Hepatocyte (in vitro differentiated cells): ENCODE measurements around the gene RBMS1. TPM values are rescaled to one million over a fixed set of nuclear protein-coding genes. Genes with fewer than 3 reads are reported as not detected.

Experiments
- DNase-seq: peaks from one replicate; pipeline ENCODE4 v3.0.0-alpha.2; 2016; ENCODE audit warnings: low spot score
- H2AFZ ChIP-seq: fragments of 200-600 bp; sonication (generic); 2 replicates; pipeline ENCODE4 v1.6.0; 2016; ENCODE audit warnings: antibody characterized with exemption, mild to moderate bottlenecking
- H3K27ac ChIP-seq: fragments of 200-600 bp; sonication (generic); 2 replicates; pipeline ENCODE4 v1.5.1; 2016; ENCODE audit warnings: mild to moderate bottlenecking
- H3K27me3 ChIP-seq: fragments of 200-600 bp; sonication (generic); 2 replicates; pipeline ENCODE4 v1.6.1; 2016
- H3K36me3 ChIP-seq: fragments of 200-600 bp; sonication (generic); replicated peaks from 2 replicates; pipeline ENCODE4 v1.5.1; 2016; ENCODE audit warnings: low read depth; ENCODE audit not compliant: insufficient read depth
- H3K4me1 ChIP-seq: fragments of 200-600 bp; sonication (generic); 2 replicates; pipeline ENCODE4 v1.5.1; 2016; ENCODE audit warnings: mild to moderate bottlenecking, moderate library complexity; ENCODE audit not compliant: insufficient read depth
- H3K4me2 ChIP-seq: fragments of 200-600 bp; sonication (generic); 2 replicates; pipeline ENCODE4 v1.6.0; 2016
- H3K4me3 ChIP-seq: fragments of 200-600 bp; sonication (generic); 2 replicates; pipeline ENCODE4 v1.5.1; 2016; ENCODE audit warnings: mild to moderate bottlenecking
- H3K79me2 ChIP-seq: fragments of 200-600 bp; sonication (generic); 2 replicates; pipeline ENCODE4 v1.6.0; 2017; ENCODE audit warnings: mild to moderate bottlenecking
- H3K9me2 ChIP-seq: fragments of 200-600 bp; sonication (generic); replicated peaks from 2 replicates; pipeline ENCODE4 v1.6.0; 2017; ENCODE audit warnings: mild to moderate bottlenecking; ENCODE audit not compliant: insufficient read depth
- H3K9me3 ChIP-seq: fragments of 200-600 bp; sonication (generic); 2 replicates; pipeline ENCODE4 v1.5.1; 2016; ENCODE audit warnings: low read depth, mild to moderate bottlenecking
- H4K20me1 ChIP-seq: fragments of 200-600 bp; sonication (generic); 2 replicates; pipeline ENCODE4 v1.6.0; 2016; ENCODE audit warnings: mild to moderate bottlenecking; ENCODE audit not compliant: insufficient read depth, poor library complexity, severe bottlenecking
- CTCF ChIP-seq: fragments of 200-600 bp; sonication (generic); IDR thresholded peaks from 2 replicates; pipeline ENCODE4 v1.5.1; 2016; ENCODE audit warnings: antibody characterized with exemption, mild to moderate bottlenecking; ENCODE audit not compliant: poor library complexity
- EZH2 ChIP-seq: fragments of 200-600 bp; sonication (generic); IDR thresholded peaks from 2 replicates; pipeline ENCODE4 v1.6.1; 2016; ENCODE audit warnings: antibody characterized with exemption, mild to moderate bottlenecking, borderline replicate concordance
- EZH2phosphoT487 ChIP-seq: fragments of 200-600 bp; sonication (generic); IDR thresholded peaks from one replicate; pipeline ENCODE4 v1.6.1; 2018; ENCODE audit warnings: antibody characterized with exemption, mild to moderate bottlenecking, low read depth, moderate library complexity; ENCODE audit not compliant: unreplicated experiment, severe bottlenecking
- WGBS: methylation state at CpG from one replicate; pipeline ENCODE4 v1.1.6; 2016; ENCODE audit warnings: low lambda C conversion rate; ENCODE audit errors: missing lambda C conversion rate; 5-methylcytosine and 5-hydroxymethylcytosine counted together
- polyA plus RNA-seq: library from polyadenylated mRNA; unstranded; fragments of >200 nt; fragmentation: Nextera tagmentation; extraction: Ambion mirVana; gene quantifications from 2 replicates; pipeline ENCODE4 v1.2.1, GENCODE V29; 2016
- total RNA-seq: library from RNA; depleted of rRNA; stranded (reverse); fragments of >200 nt; gene quantifications from 2 replicates; pipeline ENCODE4 v1.2.3, GENCODE V29; 2014

Gene RBMS1
- total and polyA plus RNA-seq, 2 experiments from 2014 or later, result 87.9 to 103 TPM

- 66% methylated on average over 2 of the region's 2 CpGs for WGBS
- no peak for TF ChIP-seq EZH2phosphoT487
- no peaks in the 10 kb centered on the region for H3K9me3 ChIP-seq
- H4K20me1 ChIP-seq, result peaks cover 36% of the 10 kb centered on the region
- DNase-seq, result no peak
- H3K4me2 ChIP-seq, result no peak overlapping the region
- no peaks in the 10 kb centered on the region for H3K27me3 ChIP-seq
- H3K36me3 ChIP-seq, result no peaks in the 10 kb centered on the region
- H3K79me2 ChIP-seq, result peaks cover 91% of the 10 kb centered on the region
- H3K27ac ChIP-seq, result peak overlapping the region; percentile 35
- peaks cover 5% of the 10 kb centered on the region for H3K4me1 ChIP-seq
- no peaks in the 10 kb centered on the region for H3K9me2 ChIP-seq
- no peak overlapping the region for H3K4me3 ChIP-seq
- no peak overlapping the region for H2AFZ ChIP-seq
Observed at GRCh38 chr2:160355080-160355479, 138.5 kb downstream of the RBMS1 start.

GRCh38 chr2:160354677-160355076, 138.9 kb downstream of the RBMS1 start:
- H3K79me2 ChIP-seq, result peaks cover 91% of the 10 kb centered on the region

GRCh38 chr2:160353813-160354212, 139.8 kb downstream of the RBMS1 start:
- TF ChIP-seq EZH2phosphoT487 (no peak), CTCF (no peak), EZH2 (no peak)
- Histone ChIP-seq H3K27me3 (no peaks in the 10 kb centered on the region), H3K36me3 (no peaks in the 10 kb centered on the region), H2AFZ (no peak overlapping the region), H4K20me1 (peaks cover 30% of the 10 kb centered on the region), H3K4me2 (no peak overlapping the region), H3K4me1 (peaks cover 5% of the 10 kb centered on the region), H3K9me3 (no peaks in the 10 kb centered on the region), H3K79me2 (peaks cover 91% of the 10 kb centered on the region), H3K9me2 (no peaks in the 10 kb centered on the region), H3K4me3 (no peak overlapping the region), H3K27ac (no peak overlapping the region)
- no peak for DNase-seq
- WGBS, result 89% methylated on average over 5 of the region's 5 CpGs

More at GRCh38 chr2:160354677-160355076, 138.9 kb downstream of the RBMS1 start:
- TF ChIP-seq EZH2phosphoT487 (no peak), CTCF (no peak), EZH2 (no peak)
- H3K4me2 ChIP-seq, result no peak overlapping the region
- WGBS, result 87% methylated on average over 6 of the region's 6 CpGs
- no peaks in the 10 kb centered on the region for H3K36me3 ChIP-seq
- no peaks in the 10 kb centered on the region for H3K9me3 ChIP-seq
- H3K9me2 ChIP-seq, result no peaks in the 10 kb centered on the region
- no peaks in the 10 kb centered on the region for H3K27me3 ChIP-seq
- no peak overlapping the region for H2AFZ ChIP-seq
- H3K4me1 ChIP-seq, result peaks cover 5% of the 10 kb centered on the region
- DNase-seq, result no peak
- H3K4me3 ChIP-seq, result no peak overlapping the region
- peaks cover 36% of the 10 kb centered on the region for H4K20me1 ChIP-seq
- H3K27ac ChIP-seq, result no peak overlapping the region

GRCh38 chr2:160353166-160353565, 140.4 kb downstream of the RBMS1 start:
- Histone ChIP-seq H3K27me3 (no peaks in the 10 kb centered on the region), H3K4me1 (peaks cover 5% of the 10 kb centered on the region), H3K27ac (no peak overlapping the region), H3K9me2 (no peaks in the 10 kb centered on the region), H3K9me3 (no peaks in the 10 kb centered on the region), H3K4me3 (no peak overlapping the region), H3K79me2 (peaks cover 91% of the 10 kb centered on the region), H3K4me2 (no peak overlapping the region), H4K20me1 (peaks cover 27% of the 10 kb centered on the region), H3K36me3 (no peaks in the 10 kb centered on the region), H2AFZ (no peak overlapping the region)
- no peak for DNase-seq
- 93% methylated on average over 1 of the region's 1 CpG for WGBS
- no peak for TF ChIP-seq EZH2phosphoT487
- TF ChIP-seq CTCF, result no peak
- no peak for TF ChIP-seq EZH2
